ENCODE results near the gene ARHGAP22.

Gene ARHGAP22

DNA sequence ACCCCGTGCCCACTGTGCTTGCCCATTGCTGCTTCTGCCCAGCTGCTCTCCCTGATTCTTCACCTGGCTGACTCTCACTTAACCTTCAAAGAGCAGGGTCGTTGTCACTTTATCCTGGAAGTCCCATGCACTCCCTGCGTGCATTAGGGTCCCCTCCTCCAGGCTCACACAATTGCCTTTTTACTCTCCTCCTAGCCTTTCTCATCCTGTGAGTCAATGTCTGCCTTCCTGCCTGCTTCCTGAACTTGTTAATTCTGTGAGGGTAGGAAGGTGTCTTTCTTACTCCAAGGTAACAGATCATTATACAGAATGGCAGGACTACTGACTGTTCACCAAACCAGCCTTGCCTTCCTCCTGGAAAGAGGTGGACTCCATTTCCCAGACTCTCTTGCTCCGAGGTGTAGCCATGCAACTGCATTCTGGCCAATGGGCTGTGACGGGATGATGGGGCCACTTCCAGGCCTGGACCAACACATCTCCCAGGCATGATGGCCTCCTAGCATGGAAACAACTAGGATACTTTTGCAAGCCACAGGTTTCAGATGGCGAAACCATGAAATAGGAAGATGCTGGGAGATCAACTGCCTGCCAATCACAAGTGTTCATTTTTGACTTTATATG is 54.7 kb downstream of the ARHGAP22 start:
- DNase-seq, result no peak

DNA sequence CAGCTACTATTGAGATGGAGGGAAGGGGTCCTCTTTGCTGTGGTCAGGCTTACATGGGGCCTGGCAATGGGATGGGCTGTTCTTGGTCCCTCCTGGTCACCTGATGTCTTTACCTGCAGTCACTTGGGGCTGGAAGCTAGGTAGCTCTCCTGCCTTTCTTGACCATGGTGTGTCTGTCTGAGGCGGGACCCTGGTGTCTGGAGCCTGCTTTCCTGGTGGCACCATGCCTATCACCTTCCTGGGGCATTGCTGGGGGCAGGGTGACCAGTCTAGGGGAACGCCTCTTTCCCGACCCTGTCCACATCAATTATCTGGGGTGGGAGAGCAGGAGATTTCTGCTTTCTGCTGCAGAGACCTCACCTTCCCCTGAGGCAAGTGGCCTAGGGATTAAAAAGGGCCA is 55.6 kb downstream of the ARHGAP22 start:
- no peak for DNase-seq

DNA sequence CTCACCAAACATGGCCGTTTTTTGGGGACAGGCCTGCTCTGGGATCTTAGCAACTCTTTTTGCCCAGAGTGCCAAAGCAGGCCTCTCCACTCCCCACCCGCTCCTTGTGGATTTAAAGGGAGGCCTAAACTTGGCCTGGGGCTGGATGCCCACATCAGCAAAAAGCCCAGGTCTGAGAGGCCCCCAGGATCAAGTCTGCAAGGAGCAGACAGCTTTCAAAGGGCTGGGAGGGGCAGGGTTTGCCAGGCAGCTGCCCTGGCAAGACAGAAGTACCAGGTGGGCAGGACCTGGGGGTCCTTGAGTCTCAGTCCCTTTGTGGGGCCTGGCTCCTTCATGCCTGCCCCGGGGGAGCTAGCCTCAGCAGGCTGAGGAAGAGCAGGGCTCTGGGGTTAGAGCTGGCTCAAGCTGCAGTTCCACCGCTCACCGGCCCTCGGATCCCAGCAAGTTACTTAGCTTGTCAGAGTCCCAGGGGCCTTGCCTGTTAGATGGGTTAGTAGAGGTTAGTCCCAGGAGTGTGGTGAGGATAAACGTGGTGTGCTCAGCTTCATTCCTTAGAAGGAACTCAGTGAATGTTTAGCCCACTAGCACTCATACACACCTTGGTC is 56.2 kb downstream of the ARHGAP22 start:
- DNase-seq, result no peak

DNA sequence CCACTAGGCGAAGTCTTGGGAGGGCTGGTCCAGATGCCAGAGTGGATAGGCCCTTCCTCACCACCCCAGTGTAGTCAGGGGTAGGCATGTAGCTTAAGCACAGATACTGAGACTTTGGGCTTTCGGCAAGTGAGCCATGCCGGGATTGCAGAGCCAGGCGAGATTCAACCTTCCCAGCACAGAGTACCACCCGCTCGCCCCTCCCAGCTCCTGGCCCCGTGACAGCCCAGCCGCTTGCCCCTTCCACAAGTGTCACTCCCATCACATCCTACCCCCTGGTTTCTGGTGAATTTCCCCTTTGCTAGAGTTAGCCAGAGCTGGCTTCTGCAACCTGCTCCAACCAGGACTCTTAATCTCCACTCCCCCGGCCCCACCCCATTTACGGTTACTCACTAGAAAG is 56.9 kb downstream of the ARHGAP22 start:
- no peak for DNase-seq

DNA sequence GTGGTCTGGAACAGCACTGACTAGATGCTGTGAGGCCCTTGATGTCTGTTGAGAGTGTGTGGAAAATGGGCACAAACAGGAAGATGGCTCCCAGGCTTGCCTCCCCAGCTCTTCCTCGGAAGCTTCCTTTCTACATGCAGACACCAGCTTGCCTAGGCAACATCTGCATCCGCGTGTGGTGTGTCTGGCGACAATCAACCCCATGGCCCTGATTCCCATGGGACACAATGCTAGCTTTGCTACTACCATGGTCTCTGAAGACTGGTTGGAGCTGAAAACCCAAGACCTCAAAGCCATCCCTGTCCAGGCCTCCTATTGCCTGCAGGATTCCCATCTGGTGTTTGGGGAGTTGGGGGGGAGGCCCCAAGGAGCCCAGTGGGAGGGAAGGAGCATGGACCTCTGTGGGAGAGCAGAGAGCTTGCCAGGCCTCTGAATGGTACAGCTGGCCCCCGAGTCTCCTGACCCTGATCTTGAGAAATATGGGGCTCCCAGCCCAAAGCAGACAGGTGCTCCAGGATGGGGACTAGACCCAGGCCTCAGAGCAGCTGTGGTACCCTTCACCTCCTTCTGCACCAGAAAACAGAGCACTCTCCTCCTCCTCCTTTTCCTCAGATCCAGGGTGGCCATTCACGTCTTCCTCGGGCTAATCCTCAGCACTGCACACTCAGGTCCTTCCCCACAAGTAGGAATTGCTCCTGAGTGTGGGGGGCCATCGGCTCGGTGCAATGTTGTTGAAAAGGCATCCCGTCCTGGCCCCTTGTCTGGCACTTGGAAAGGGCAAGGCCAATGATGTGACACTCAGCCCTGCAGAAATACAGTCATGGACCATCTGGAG is 57.6 kb downstream of the ARHGAP22 start:
- DNase-seq, result no peak

DNA sequence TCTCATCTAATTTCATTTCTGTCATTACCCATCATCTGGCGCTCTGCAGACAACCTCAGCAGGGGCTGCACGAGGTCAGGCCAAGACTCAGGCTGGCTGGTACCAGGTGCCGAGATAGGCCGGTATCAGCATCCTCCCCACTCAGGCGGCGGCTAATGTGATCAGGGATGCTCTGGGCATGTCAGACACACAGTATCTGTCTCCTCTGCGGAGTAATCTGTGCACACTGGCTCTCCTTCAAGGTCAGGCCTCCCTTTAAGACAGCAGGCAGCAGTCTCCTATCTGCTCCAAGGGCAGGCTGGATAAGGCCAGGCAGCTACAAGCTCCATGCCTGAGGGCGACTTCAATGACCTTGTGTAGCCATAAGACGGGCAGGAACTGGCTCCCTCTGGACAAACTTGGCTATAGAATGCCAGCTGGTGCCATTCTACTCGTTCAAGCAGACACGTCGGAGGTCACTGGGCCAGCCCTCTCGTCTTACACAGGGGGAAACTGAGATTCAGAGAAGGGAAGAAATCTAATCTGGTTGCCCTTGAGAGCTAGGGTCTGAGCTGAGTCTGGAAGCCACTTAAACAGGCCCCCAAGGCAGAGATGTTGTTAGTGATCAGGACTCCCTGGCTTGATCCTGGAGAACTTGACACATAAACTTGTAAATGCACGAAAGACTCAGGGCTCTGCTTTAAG is 59.3 kb downstream of the ARHGAP22 start:
- DNase-seq, result no peak

DNA sequence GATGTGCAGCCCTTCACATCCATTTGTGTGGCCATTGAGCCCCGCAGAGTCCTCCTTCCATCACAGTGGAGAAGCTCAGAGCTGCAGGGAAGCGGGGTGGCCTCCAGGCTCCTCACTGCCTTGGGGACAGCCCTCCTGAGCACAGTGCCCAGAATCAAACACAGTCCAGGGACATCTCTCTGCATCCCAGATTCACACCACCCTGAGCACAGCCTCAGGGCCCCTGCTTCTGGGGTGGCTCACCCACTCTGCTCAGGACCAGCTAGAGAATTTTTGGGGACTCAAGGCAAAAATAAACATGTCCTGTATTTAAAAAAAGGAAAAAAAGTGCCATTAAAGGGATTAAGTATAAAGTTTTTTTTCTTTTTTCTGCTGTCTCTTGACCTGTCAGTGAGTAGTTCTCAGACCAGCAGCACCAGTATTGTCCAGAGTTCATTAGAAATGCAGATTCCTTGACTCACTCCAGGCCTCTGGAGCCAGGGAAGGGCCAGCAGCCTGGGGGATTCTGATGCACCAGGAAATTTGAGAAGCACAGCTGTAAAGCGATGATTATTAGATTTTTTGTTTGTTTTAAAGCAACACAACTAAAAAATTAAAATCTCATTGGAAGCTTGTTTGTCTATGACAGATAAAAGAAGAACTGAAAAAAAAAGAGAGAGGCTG is 61.6 kb downstream of the ARHGAP22 start:
- no peak for DNase-seq

DNA sequence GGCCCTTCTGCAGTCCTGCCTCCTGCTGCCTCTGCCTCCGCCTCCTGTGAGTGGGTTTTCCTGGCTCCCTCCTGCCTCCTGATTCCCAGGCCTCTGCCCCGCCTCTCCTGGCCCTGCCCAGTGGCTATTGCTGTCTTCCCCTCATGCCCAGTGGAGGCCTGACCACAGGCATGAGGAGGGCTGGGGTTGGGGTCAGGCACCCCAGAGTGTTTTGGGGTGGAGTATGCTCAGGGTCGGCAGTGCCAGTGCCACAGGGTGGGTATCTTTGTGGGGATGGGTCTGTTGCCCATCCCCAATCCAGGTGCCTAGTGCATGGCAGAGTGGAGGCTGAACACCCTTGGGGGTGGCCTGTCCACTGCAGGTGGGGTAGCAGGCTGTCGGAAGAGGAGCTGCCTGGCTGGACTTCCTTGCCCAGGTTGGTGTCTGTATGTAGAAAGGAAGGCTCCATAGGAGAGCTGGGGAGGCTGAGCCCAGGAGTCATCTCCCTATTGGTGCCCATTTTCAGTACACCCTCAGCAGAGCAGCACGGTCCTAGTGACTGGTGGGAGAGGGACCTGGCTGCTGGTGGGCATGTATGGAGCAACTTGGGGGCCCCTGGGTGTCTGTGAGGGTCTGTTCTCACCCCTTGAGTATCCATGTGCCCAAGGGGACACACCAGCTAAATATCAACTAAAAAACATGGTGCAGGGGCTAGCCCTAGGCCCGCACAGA is 62.2 kb downstream of the ARHGAP22 start:
- no peak for DNase-seq

DNA sequence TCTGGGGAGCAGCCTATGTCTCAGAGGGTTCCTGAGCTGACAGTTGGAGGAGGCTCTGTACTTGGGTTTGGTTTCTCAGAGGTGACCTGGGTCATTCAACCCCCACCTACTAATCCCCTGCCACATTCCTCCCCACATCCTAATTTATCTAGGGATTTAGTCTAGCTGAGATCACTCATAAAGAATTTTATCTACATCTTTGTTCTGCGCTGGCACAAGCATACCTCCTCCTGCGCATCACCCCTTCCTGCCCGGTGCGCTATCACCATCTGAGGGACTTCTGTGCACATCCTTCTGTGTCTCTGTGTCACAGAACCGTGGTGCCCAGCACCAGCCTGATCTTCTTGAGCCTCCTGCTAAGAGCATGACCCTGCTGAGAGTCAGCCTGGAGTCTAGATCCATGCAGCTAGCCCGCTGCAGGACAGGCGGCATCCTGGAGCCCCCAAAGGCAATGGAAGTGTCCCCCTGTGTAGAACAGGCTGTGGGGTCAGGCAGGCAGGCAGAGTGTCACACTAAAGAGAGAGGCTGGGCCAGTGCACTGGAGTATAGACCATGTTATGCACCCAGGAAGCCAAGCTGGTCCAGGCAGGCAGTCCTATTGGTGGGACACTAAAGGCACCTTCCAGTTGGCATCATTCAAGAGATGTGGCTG is 63.6 kb downstream of the ARHGAP22 start:
- DNase-seq, result no peak

DNA sequence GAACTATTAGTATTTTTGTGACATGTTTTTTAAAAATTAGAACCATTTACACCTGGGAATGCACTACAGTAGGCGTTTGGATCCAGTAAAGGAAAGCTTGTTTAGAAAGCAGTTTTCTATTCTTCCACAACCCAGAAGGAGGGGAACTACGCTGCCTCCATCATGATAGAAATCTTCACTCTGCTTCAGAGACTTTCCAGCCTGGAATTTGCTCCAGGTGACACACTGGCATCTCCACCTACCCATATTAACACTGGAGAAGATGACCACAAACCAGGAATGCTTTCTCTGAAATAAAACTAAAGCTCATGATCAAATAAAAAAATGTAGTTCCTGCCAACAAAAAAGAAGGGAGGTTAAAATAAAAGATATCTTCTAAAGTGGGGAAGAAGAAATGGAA is 66.3 kb downstream of the ARHGAP22 start:
- no peak for DNase-seq

DNA sequence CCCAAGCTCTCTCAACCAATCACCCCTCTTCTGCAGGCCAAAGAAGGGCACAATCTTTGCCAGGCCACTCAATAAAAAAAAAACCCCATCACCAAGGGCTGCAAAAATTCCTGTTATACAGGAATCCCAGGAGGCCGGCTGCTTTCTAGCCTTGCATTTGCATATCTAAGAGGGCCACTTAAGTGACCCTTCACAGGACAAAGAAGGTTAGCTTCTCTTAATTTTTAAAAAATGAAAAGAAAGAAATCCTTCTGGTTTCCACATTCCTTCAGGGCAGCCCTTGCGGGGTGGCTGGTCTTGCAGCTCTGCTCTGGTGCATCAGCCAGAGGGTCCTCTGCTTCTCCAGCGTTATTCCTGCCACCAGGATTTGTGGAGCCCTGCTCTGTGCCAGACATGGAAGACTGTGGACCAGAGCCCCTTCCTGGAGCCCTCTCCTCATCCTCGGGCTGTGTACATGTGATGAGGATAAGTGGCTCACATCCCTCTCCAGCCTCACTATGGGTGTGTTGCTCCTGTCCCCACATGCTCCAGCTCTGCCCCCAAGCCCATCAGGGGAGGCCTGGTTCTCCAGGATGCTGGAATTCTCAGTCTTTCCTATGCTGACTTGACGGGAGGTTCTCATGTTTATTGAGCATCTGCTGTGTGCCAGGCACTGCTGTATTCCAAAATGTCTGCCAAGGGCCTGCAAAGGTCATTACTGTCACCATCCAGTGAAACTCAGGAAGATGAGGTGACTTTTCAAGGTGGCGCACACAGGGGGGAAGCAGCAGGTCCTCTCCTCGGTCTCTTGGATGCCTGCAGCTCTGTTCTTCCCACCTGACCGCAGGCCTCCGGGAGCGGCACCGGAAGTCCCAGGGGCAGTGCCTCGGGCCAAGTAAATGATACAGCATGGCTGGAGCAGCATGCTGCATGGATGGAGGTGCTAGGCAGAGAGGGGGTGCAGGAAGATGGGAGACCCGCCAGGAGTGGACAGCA is 67.7 kb downstream of the ARHGAP22 start:
- DNase-seq, result no peak

DNA sequence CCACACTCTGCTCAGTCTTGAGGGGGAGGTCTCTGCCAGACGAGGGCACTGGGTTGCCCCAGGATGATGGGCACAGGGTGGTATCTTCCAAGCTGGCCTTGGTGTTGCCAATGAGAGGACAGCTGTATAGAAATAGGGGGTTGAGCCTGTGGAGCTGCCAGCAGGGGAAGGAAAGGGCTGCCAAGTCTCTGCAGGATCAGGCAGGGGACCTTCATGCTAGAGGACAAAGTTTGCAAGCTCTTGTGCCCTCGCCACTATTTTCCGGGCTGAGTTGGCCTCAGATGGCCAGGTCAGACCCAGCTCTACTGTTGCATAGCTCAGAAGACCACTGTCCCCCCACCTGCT is 68.7 kb downstream of the ARHGAP22 start:
- no peak for DNase-seq

DNA sequence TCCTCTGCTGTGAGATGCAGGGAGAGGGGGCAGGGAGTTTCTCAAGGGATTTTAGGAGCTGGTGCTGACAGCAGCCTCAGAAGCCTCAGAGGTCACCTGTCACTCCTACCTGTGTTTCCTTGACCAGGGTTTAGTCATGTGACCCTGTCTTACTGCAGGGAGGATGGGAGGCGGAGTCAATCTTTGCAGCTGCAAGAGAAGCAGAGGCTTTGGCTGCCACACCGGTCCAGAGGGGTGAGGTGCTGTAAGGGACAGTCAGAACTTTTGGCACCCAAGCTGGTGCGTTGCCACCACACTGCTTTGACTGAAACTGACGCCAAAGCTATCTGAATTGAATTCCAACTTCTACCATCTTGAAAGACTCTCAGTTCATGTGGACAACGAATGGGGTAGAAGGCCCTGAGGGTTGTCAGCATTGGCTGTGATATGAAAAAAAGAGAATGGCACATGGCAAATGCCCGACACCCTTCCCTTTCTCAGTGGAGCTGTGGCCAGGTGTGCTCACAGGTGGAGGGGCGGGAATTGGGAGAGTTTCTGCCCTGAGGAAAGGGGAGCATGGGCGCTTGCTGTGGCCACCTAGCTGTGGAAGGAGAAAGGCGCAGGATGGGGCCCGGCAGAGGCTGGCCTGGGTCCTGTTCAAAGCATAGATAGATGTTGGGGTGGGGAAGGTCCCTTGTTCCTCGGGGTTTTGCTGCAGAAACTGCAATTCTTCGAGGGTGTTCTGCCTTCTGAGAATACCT is 69.3 kb downstream of the ARHGAP22 start:
- DNase-seq, result no peak

DNA sequence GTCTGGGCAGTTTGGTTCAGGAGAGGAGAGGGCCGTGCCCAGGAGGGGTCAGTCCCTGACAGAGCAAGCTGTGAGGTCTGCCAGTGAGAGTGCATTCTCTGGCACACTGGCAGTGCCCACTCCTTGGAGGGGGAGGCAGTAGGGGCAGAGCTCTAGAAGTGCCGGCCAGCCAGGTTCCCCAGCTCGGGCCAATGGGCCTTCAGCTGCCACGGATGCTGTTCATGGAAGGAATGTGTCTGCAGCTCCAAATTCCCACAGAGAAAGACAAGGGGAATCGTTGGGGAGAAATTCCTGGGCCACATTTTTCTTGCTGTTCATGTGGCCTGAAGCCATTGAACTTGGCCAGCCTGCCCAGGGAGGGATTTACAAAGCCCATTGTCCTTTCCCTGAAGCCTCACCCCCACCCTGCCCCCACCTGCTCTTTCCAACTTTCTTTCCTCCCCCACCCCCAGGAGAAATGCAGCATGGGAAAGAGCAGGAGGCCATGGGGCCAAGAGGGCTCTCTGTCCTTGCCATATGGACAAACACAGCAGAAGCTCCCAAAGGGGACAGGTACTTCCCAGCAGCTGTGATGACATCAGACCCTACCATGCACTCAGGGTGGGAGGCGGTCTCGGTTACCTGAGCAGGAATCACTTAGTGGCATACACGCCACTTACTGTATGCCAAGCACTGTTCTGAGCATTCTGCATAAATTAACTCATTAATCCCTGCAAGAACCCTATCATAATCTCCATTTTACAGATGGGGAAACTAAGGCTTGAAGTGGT is 70.7 kb downstream of the ARHGAP22 start:
- DNase-seq, result no peak

DNA sequence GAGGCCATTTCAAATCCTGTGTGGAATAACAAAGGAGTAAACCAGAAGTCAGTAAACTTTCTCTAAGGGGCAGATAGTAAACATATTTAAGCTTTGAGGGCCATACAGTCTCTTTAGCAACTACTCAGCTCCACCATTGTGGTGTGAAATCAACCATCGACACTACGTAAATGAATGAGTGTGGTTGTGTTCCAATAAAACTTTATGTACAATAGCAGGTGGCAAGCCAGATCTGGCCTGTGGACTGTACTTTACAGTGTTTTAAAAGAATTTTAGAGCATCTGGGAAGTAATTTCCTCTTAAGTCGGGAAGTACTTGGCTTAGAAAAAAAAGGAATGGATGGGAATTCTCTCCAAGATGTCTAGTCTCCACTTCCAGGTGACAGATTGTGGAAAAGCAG is 71.3 kb downstream of the ARHGAP22 start:
- DNase-seq, result no peak

DNA sequence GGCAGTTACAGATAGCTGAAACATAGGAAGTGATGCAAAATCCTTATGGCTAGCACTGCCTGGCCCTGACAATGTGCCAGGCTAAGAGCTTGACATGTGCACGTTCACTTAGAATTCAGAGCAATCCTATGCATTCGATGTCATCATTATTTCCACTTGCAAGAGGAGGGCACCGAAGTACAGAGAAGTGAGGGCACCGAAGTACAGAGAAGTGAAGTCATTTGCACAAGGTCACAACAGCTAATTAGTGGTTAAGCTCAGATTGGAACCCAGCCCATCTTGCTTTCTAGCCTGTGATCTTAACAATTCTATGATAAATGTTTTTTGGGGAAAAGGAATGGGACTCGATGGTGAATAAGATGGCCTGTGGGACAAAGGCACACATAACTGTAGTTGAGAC is 73.4 kb downstream of the ARHGAP22 start:
- no peak for DNase-seq

DNA sequence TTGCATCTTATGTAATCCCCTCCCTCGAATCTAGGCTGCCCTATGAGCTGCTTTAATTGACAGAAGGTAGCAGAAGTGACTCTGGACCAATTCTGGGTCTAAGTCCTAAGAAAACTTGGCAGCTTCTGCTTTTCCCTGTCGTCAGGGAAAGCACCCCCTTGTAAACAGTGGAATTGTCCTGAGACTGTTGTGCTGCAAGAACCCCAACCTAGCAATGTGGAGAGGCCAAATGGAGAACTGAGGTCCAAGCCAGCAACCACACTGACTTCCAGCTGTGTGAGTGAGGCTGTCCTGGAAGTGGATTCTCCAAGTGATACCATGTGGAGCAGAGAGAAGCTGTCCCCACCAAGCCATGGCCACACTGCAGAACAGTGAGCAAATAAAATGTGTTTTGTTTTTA is 75.5 kb downstream of the ARHGAP22 start:
- no peak for DNase-seq

DNA sequence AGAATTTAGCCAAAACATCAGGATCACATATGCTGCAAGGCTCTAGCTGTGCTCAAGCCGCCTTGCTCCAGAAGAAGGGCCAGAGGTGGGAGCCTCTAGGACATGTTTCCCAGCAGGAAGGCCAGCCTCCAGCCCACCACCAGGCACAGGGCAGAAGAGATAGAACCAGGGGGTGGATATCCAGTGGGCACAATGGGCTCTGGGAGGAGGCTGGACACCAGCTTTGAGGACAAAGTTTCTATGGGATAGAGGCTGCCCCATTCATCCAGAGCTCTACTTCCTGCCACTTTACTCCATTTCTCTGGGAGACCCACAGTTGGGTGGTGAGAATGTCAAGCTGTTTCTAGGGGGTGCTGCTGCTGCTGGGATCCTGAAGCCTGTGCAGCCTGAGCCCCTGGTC is 77.1 kb downstream of the ARHGAP22 start:
- DNase-seq, result no peak

DNA sequence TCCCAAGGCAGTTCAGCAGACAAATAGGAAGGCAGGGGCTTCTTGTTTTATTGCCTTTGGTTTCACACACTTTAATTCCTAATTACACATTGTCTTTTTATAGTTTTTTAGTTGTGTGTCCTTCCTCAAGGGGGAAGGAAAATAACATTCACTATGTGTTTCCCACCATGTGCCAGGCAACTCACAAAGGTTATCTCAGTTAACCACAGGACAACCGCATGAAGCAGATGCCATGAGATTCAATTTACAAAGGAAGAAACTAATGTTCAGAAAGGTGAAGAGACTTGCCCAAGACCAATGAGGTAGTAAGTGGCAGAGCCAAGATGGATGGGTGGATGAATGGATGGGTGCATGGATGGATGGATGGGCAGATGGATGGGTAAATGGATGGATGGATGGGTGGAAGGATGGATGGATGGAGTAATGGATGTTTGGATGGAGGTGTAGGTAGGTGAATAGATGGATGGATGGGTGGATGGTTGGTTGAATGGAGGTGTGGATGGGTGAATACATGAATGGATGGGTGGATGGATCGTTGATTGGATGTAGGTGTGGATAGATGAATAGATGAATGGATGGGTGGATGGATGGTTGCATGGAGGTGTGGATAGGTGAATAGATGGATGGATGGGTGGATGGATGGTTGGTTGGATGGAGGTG is 77.9 kb downstream of the ARHGAP22 start:
- no peak for DNase-seq

All from activated CD4-positive, alpha-beta T cell treated with anti-CD3 and anti-CD28 coated beads for 4 hours (primary cell).